CD4-positive, alpha-beta T cell (primary cell): ENCODE results near the gene PTPRD. TPM values are rescaled to one million over a fixed set of nuclear protein-coding genes. Genes with fewer than 3 reads are reported as not detected.

Experiments used
- ATAC-seq: fragments of 200-7000 bp; cut with Tn5 transposase; one replicate; pipeline ENCODE4 v1.10.0; 2022; ENCODE audit warnings: mild to moderate bottlenecking; ENCODE audit not compliant: poor library complexity
- CTCF ChIA-PET: fragments of 350-600 bp; sonication (Branson Sonifier 250); formaldehyde crosslinking; loops from one replicate; lab custom pipeline; 2021; ENCODE audit warnings: antibody characterized with exemption, inconsistent platforms; lab: Charles Lee
- POLR2A ChIA-PET: fragments of 350-600 bp; sonication (Branson Sonifier 250); formaldehyde crosslinking; loops from one replicate; lab custom pipeline; 2021; ENCODE audit warnings: antibody characterized with exemption, inconsistent platforms; lab: Charles Lee
- DNase-seq, 14 experiments: peaks; one replicate each; pipeline ENCODE4 v3.0.0-alpha.2; 2013 to 2020; ENCODE audit warnings: mixed read lengths in 2 of 14
- H3K27ac ChIP-seq, 2 donors: one replicate each; pipeline versions ENCODE4 v1.5.1 to v1.7.0; 2013; ENCODE audit warnings: low read length in 2 of 2, low read depth in 1 of 2, mild to moderate bottlenecking in 1 of 2
- H3K27me3 ChIP-seq, 2 experiments: 1 replicate in 1 of 2; 2 replicates in 1 of 2; pipeline versions ENCODE4 v1.6.1 to v1.7.0; 2013; ENCODE audit warnings: low read length in 2 of 2, control low read depth in 1 of 2, mild to moderate bottlenecking in 1 of 2, moderate library complexity in 1 of 2; ENCODE audit not compliant: insufficient read depth in 2 of 2, control insufficient read depth in 1 of 2
- H3K36me3 ChIP-seq: one replicate; pipeline ENCODE4 v1.6.1; 2013; ENCODE audit warnings: low read length, control low read depth; ENCODE audit not compliant: insufficient read depth
- H3K4me1 ChIP-seq: one replicate; pipeline ENCODE4 v1.6.1; 2013; ENCODE audit warnings: low read length, control low read depth; ENCODE audit not compliant: insufficient read depth
- H3K4me3 ChIP-seq: one replicate; pipeline ENCODE4 v1.5.1; 2013; ENCODE audit warnings: mild to moderate bottlenecking, low read length, moderate library complexity
- H3K9me3 ChIP-seq, 2 experiments: 1 replicate in 1 of 2; 2 replicates in 1 of 2; pipeline versions ENCODE4 v1.6.1 to v1.7.0; 2013; ENCODE audit warnings: low read length in 2 of 2, mild to moderate bottlenecking in 2 of 2, control low read depth in 1 of 2, moderate library complexity in 1 of 2; ENCODE audit not compliant: control insufficient read depth in 1 of 2, insufficient read depth in 1 of 2
- H3K27ac Mint-ChIP-seq: one replicate; pipeline ENCODE4 v1.8.0; 2020; ENCODE audit warnings: mixed read lengths
- H3K27me3 Mint-ChIP-seq: one replicate; pipeline ENCODE4 v1.8.0; 2021; ENCODE audit warnings: mixed read lengths
- H3K36me3 Mint-ChIP-seq: one replicate; pipeline ENCODE4 v1.8.0; 2021; ENCODE audit warnings: low read depth, mixed read lengths
- H3K4me1 Mint-ChIP-seq: one replicate; pipeline ENCODE4 v1.8.0; 2021; ENCODE audit warnings: low read depth, mixed read lengths
- H3K4me3 Mint-ChIP-seq: one replicate; pipeline ENCODE4 v1.8.0; 2020; ENCODE audit warnings: mild to moderate bottlenecking, mixed read lengths
- H3K9me3 Mint-ChIP-seq: one replicate; pipeline ENCODE4 v1.8.0; 2020; ENCODE audit warnings: mixed read lengths
- intact Hi-C, 2 experiments: fragments of 100-400 bp; cut with DNase I in 1 of 2; cut with micrococcal nuclease in 1 of 2; formaldehyde crosslinking; loops; one replicate each; pipeline versions ENCODE4 v1.15.1 to v1.9.0; 2023 to 2025; cut with DNase I, micrococcal nuclease
- total RNA-seq, 174 experiments: library from RNA in 2 of 174; stranded (reverse) in 2 of 174; gene quantifications; one replicate each; pipeline ENCODE4 v1.2.3 and lab custom pipeline; 2021 to 2026
- TF ChIP-seq, protein P1 (sequence below): fragments of 200-600 bp; IDR thresholded peaks from one replicate; pipeline ENCODE4 v1.8.0; 2022; ENCODE audit warnings: antibody characterized with exemption, mild to moderate bottlenecking

The PTPRD gene
- total RNA-seq, 2 experiments from 2014 or later: not detected

DNA sequence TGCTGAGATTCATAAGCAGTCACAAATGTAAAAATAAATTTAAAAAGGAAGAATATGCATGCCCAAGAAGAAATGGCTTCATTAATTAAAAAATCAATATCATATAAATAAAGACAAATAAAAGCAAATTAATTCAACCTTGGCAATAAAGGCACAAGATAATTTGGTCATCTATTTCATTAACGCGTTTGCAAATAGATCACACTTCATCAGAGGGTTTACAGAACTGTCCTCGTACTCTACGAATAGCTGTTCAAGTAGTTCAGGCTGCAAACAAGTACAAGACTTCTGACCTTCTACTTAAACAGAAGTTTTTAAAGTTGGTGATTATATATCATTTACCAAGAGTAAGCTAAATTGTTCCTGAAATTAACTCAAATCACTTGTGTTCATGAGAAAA, 2038.0 kb downstream of the PTPRD start:
- Histone ChIP-seq H3K27ac (no peak overlapping the region), H3K4me1 (no peaks in the 10 kb centered on the region), H3K9me3 (no peaks in the 10 kb centered on the region), H3K4me3 (no peak overlapping the region), H3K27me3 (no peaks in the 10 kb centered on the region), H3K36me3 (no peaks in the 10 kb centered on the region)
- Mint-ChIP-seq H3K36me3 (no peaks in the 10 kb centered on the region), H3K9me3 (no peaks in the 10 kb centered on the region), H3K27ac (no peak overlapping the region), H3K4me1 (no peaks in the 10 kb centered on the region), H3K27me3 (no peaks in the 10 kb centered on the region), H3K4me3 (no peak overlapping the region)
- ATAC-seq: no peak
- TF ChIP-seq, protein P1, sequence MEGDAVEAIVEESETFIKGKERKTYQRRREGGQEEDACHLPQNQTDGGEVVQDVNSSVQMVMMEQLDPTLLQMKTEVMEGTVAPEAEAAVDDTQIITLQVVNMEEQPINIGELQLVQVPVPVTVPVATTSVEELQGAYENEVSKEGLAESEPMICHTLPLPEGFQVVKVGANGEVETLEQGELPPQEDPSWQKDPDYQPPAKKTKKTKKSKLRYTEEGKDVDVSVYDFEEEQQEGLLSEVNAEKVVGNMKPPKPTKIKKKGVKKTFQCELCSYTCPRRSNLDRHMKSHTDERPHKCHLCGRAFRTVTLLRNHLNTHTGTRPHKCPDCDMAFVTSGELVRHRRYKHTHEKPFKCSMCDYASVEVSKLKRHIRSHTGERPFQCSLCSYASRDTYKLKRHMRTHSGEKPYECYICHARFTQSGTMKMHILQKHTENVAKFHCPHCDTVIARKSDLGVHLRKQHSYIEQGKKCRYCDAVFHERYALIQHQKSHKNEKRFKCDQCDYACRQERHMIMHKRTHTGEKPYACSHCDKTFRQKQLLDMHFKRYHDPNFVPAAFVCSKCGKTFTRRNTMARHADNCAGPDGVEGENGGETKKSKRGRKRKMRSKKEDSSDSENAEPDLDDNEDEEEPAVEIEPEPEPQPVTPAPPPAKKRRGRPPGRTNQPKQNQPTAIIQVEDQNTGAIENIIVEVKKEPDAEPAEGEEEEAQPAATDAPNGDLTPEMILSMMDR: no peak
- DNase-seq: no peak
- CTCF ChIA-PET: interaction anchor here (1.2 kb wide), 1 partner anchor 21 kb away, joined by 3 read pairs; no protein-coding TSS in a partner anchor
- intact Hi-C loops: no loop called here
- POLR2A ChIA-PET: no interaction called here

DNA sequence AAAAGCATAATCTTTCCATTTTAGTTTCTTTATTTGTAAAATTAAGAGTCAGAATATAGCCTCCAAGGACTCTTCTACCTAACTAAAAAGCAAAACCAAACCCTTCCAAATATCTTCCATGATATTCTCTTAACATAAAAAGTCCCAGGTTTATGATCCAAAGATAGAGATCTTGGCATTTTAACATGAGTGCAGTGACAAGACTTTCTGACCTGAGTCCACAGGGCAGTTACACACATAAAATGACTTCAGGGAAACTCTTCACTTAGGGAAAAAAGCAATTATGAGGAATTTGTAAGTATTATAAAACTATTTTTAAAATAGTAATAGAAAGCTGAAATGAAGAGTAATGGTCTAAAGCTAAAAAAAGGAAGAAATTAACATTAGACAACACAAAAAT, 2040.6 kb downstream of the PTPRD start:
- ChIA-PET CTCF (no interaction called here), POLR2A (no interaction called here)
- intact Hi-C loops: no loop called here
- no peak for DNase-seq
- Histone ChIP-seq H3K36me3 (no peaks in the 10 kb centered on the region), H3K27me3 (no peaks in the 10 kb centered on the region), H3K9me3 (no peaks in the 10 kb centered on the region), H3K4me3 (no peak overlapping the region), H3K4me1 (no peaks in the 10 kb centered on the region), H3K27ac (no peak overlapping the region)
- Mint-ChIP-seq H3K4me3 (no peak overlapping the region), H3K36me3 (no peaks in the 10 kb centered on the region), H3K9me3 (no peaks in the 10 kb centered on the region), H3K27me3 (no peaks in the 10 kb centered on the region), H3K27ac (no peak overlapping the region), H3K4me1 (no peaks in the 10 kb centered on the region)
- no peak for ATAC-seq
- TF ChIP-seq, protein P1: no peak

GRCh38 chr9:8571643-8572042, 2041.2 kb downstream of the PTPRD start:
- ChIA-PET POLR2A (no interaction called here), CTCF (no interaction called here)
- no peaks in the 10 kb centered on the region for H3K36me3 ChIP-seq
- Mint-ChIP-seq H3K4me3 (no peak overlapping the region), H3K27me3 (no peaks in the 10 kb centered on the region), H3K4me1 (no peaks in the 10 kb centered on the region), H3K27ac (no peak overlapping the region), H3K36me3 (no peaks in the 10 kb centered on the region), H3K9me3 (no peaks in the 10 kb centered on the region)
- no peaks in the 10 kb centered on the region for H3K4me1 ChIP-seq
- intact Hi-C loops: no loop called here
- H3K9me3 ChIP-seq: no peaks in the 10 kb centered on the region
- DNase-seq (no peak), ATAC-seq (no peak)
- TF ChIP-seq, protein P1: no peak
- no peak overlapping the region for H3K4me3 ChIP-seq
- no peaks in the 10 kb centered on the region for H3K27me3 ChIP-seq
- H3K27ac ChIP-seq: no peak overlapping the region
